ENCODE measurements around the gene NPPB. TPM values are rescaled to one million over a fixed set of nuclear protein-coding genes. Genes with fewer than 3 reads are reported as not detected.

NPPB gene
- total RNA-seq, 1 experiment from 2014 or later, result 0.35 TPM

DNA sequence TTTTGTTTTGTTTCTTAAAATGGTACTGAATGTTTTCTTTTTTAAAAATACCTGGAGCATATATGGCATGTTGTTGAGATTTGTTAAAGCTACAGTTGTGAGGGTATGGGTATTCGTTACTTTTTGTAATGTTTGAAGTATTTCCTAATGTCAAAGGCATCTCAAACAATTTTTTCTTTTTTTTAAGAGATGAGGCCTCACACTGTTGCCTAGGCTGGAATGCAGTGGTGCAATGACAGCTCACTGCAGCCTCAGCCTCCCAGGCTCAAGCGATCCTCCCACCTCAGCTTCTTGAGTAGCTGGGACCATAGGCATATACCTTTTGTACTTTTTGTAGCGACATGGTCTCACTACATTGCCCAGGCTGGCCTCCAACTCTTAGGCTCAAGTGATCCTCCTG, 36.7 kb downstream of the NPPB start:
- Histone ChIP-seq H2BK5ac (ENCODE audit: insufficient read length, low read length) (no peak overlapping the region), H3K9me3 (ENCODE audit: control insufficient read depth, low read depth, low read length) (no peaks in the 10 kb centered on the region), H3K27ac (ENCODE audit: insufficient read length, low read depth, low read length) (no peak overlapping the region), H2BK15ac (ENCODE audit: low read depth, low read length) (no peak overlapping the region), H3K14ac (ENCODE audit: insufficient read depth, low read length) (no peak overlapping the region), H4K91ac (ENCODE audit: insufficient read length, low read depth, low read length) (no peak overlapping the region), H3T11ph (ENCODE audit: low read length) (no peak overlapping the region), H2BK12ac (ENCODE audit: insufficient read length, low read depth, low read length) (no peak overlapping the region), H3K4me1 (ENCODE audit: insufficient read depth, low read length) (no peaks in the 10 kb centered on the region), H2AFZ (ENCODE audit: low read length) (no peak overlapping the region), H3K4ac (ENCODE audit: low read depth, low read length) (no peak overlapping the region), H4K8ac (replicated peaks; ENCODE audit: insufficient read length, low read depth, low read length) (no peak overlapping the region), H3K56ac (ENCODE audit: insufficient read length, low read depth, low read length) (no peak overlapping the region), H3K27me3 (ENCODE audit: insufficient read depth, low read length) (no peaks in the 10 kb centered on the region), H3K79me2 (ENCODE audit: insufficient read depth, low read length) (no peaks in the 10 kb centered on the region), H3K79me1 (ENCODE audit: insufficient read depth, low read depth, low read length, poor library complexity, severe bottlenecking) (peaks cover 2% of the 10 kb centered on the region), H3K23me2 (ENCODE audit: insufficient read length, low read depth, low read length, poor library complexity, severe bottlenecking) (no peaks in the 10 kb centered on the region), H3K4me2 (ENCODE audit: insufficient read depth, insufficient read length, low read length) (no peak overlapping the region), H2BK120ac (ENCODE audit: low read depth, low read length, poor library complexity, severe bottlenecking) (no peak overlapping the region), H3K9ac (ENCODE audit: extremely low read depth, insufficient read length, low read length) (no peak overlapping the region), H2BK20ac (ENCODE audit: low read depth, low read length, poor library complexity, severe bottlenecking) (no peak overlapping the region), H3K18ac (ENCODE audit: insufficient read length, low read depth, low read length) (no peak overlapping the region), H2AK5ac (ENCODE audit: insufficient read length, low read length) (no peak overlapping the region), H4K5ac (ENCODE audit: insufficient read length, low read depth, low read length) (no peak overlapping the region), H4K20me1 (ENCODE audit: control insufficient read depth, insufficient read depth, insufficient read length) (peaks cover 2% of the 10 kb centered on the region), H3K23ac (ENCODE audit: insufficient read length, low read depth, low read length) (no peak overlapping the region)
- H3K9me3 Mint-ChIP-seq, result no peaks in the 10 kb centered on the region
- TF ChIP-seq, protein P1, sequence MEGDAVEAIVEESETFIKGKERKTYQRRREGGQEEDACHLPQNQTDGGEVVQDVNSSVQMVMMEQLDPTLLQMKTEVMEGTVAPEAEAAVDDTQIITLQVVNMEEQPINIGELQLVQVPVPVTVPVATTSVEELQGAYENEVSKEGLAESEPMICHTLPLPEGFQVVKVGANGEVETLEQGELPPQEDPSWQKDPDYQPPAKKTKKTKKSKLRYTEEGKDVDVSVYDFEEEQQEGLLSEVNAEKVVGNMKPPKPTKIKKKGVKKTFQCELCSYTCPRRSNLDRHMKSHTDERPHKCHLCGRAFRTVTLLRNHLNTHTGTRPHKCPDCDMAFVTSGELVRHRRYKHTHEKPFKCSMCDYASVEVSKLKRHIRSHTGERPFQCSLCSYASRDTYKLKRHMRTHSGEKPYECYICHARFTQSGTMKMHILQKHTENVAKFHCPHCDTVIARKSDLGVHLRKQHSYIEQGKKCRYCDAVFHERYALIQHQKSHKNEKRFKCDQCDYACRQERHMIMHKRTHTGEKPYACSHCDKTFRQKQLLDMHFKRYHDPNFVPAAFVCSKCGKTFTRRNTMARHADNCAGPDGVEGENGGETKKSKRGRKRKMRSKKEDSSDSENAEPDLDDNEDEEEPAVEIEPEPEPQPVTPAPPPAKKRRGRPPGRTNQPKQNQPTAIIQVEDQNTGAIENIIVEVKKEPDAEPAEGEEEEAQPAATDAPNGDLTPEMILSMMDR (conservative IDR thresholded peaks at IDR 0.05), result no peak
- no peak overlapping the region for H3K4me3 Mint-ChIP-seq
- H3K36me3 Mint-ChIP-seq (ENCODE audit: insufficient read depth in 1 of 3, low read depth in 3 of 3), result peaks cover 14 to 79% (median 44%) of the 10 kb centered on the region in 3 experiments; a peak in 6 of 7 replicates
- no peak for DNase-seq
- no peaks in the 10 kb centered on the region for H3K4me1 Mint-ChIP-seq
- H3K27ac Mint-ChIP-seq, result no peak overlapping the region
- no peaks in the 10 kb centered on the region for H3K27me3 Mint-ChIP-seq (ENCODE audit: low read depth)
- WGBS (ENCODE audit: extremely low coverage, insufficient read length, low lambda C conversion rate), result no CpG with 5 or more reads among the region's 3 CpGs
